Activated naive CD8-positive, alpha-beta T cell (primary cell): ENCODE measurements around the gene LBR.
"Not testable (repeated sequence)": the region's sequence is repeated elsewhere in the genome, so short reads cannot be mapped to it uniquely, and the experiment has no call there.

ENCODE experiments used
- H3K27ac Mint-ChIP-seq: one replicate; pipeline ENCODE4 v1.8.0; 2021; ENCODE audit warnings: mixed read lengths
- H3K27me3 Mint-ChIP-seq: one replicate; pipeline ENCODE4 v1.8.0; 2021; ENCODE audit warnings: mixed read lengths
- H3K36me3 Mint-ChIP-seq: one replicate; pipeline ENCODE4 v1.8.0; 2021; ENCODE audit warnings: mixed read lengths
- H3K4me1 Mint-ChIP-seq: one replicate; pipeline ENCODE4 v1.8.0; 2021; ENCODE audit warnings: low read depth, mixed read lengths
- H3K4me3 Mint-ChIP-seq: one replicate; pipeline ENCODE4 v1.8.0; 2021; ENCODE audit warnings: mild to moderate bottlenecking, mixed read lengths
- H3K9me3 Mint-ChIP-seq: one replicate; pipeline ENCODE4 v1.8.0; 2021; ENCODE audit warnings: low read depth, mixed read lengths

Gene LBR

GRCh38 chr1:225406976-225407725 is 20.7 kb downstream of the LBR start:
- no peak overlapping the region for H3K4me3 Mint-ChIP-seq
- H3K4me1 Mint-ChIP-seq = peaks cover 3% of the 10 kb centered on the region
- H3K27ac Mint-ChIP-seq = peak overlapping the region; percentile 54
- H3K9me3 Mint-ChIP-seq = no peaks in the 10 kb centered on the region
- peaks cover 11% of the 10 kb centered on the region for H3K36me3 Mint-ChIP-seq
- H3K27me3 Mint-ChIP-seq = no peaks in the 10 kb centered on the region

DNA sequence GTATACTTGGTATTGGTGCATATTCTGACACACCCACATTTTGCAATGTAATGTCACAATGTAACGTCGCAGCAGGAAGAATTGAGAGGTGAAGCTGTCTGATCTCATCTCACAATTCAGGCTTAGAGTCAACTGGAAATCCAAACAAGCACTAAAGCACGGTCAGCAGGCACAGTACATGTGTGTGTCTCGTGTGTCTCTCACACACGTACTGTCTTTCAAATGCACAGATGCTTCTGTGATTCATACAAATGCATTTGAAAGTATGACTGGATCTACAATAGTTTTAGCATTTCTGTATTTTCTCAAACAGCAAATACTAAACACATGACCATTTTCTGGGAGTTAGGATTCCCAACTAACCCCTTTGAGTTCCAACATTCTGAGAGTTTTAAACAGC is 26.9 kb downstream of the LBR start:
- no peaks in the 10 kb centered on the region for H3K9me3 Mint-ChIP-seq
- H3K4me1 Mint-ChIP-seq = peaks cover 12% of the 10 kb centered on the region
- H3K36me3 Mint-ChIP-seq = peaks cover 17% of the 10 kb centered on the region
- H3K4me3 Mint-ChIP-seq = no peak overlapping the region
- H3K27me3 Mint-ChIP-seq = no peaks in the 10 kb centered on the region
- peak overlapping the region; percentile 16 for H3K27ac Mint-ChIP-seq

- Mint-ChIP-seq H3K9me3 (no peaks in the 10 kb centered on the region), H3K36me3 (peaks cover 10% of the 10 kb centered on the region), H3K4me1 (peaks cover 16% of the 10 kb centered on the region), H3K27me3 (no peaks in the 10 kb centered on the region), H3K4me3 (no peak overlapping the region), H3K27ac (peak overlapping the region; percentile 25)
Measured at GRCh38 chr1:225396357-225396756, 31.5 kb downstream of the LBR start.

- no peaks in the 10 kb centered on the region for H3K36me3 Mint-ChIP-seq
- H3K27me3 Mint-ChIP-seq = no peaks in the 10 kb centered on the region
- peaks cover 9% of the 10 kb centered on the region for H3K4me1 Mint-ChIP-seq
- no peak overlapping the region for H3K4me3 Mint-ChIP-seq
- no peak overlapping the region for H3K27ac Mint-ChIP-seq
- H3K9me3 Mint-ChIP-seq = no peaks in the 10 kb centered on the region
Measured at GRCh38 chr1:225389843-225390242, 38.0 kb downstream of the LBR start.

DNA sequence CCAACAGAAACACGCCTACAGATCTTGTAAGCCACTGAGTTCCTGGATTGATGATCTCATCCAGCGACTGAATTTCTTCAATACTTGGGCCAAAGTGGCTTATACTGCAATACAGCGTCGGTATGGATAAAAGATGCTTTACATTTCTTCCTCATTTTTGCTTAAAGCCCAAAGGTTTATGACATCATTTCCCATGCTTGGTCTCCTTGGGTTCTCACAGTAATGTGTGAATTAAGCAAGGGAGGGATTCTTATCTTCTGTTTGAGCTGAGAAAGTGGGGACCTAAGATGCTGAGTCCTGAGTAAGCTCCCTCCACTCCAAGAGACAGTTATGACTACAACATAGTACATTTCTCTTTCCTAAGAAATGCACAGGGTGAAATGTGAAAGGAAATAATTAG is 39.5 kb downstream of the LBR start:
- no peaks in the 10 kb centered on the region for H3K27me3 Mint-ChIP-seq
- H3K27ac Mint-ChIP-seq = no peak overlapping the region
- H3K36me3 Mint-ChIP-seq = peaks cover 8% of the 10 kb centered on the region
- peaks cover 9% of the 10 kb centered on the region for H3K4me1 Mint-ChIP-seq
- H3K4me3 Mint-ChIP-seq = no peak overlapping the region
- no peaks in the 10 kb centered on the region for H3K9me3 Mint-ChIP-seq

DNA sequence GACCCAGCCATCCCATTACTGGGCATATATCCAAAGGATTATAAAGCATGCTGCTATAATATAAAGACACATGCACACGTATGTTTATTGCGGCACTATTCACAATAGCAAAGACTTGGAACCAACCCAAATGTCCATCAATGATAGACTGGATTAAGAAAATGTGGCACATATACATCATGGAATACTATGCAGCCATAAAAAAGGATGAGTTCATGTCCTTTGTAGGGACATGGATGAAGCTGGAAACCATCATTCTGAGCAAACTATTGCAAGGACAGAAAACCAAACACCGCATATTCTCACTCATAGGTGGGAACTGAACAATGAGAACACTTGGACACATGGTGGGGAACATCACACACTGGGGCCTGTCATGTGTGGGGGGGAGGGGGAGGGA is 41.0 kb downstream of the LBR start:
- not testable (repeated sequence) for H3K9me3 Mint-ChIP-seq, H3K4me3 Mint-ChIP-seq, H3K4me1 Mint-ChIP-seq, H3K27ac Mint-ChIP-seq, H3K27me3 Mint-ChIP-seq
- peaks cover 16% of the 10 kb centered on the region for H3K36me3 Mint-ChIP-seq

- no peaks in the 10 kb centered on the region for H3K4me1 Mint-ChIP-seq
- H3K9me3 Mint-ChIP-seq = no peaks in the 10 kb centered on the region
- no peak overlapping the region for H3K27ac Mint-ChIP-seq
- H3K36me3 Mint-ChIP-seq = peaks cover 16% of the 10 kb centered on the region
- no peaks in the 10 kb centered on the region for H3K27me3 Mint-ChIP-seq
- no peak overlapping the region for H3K4me3 Mint-ChIP-seq
Measured at GRCh38 chr1:225380691-225381090, 47.1 kb downstream of the LBR start.

DNA sequence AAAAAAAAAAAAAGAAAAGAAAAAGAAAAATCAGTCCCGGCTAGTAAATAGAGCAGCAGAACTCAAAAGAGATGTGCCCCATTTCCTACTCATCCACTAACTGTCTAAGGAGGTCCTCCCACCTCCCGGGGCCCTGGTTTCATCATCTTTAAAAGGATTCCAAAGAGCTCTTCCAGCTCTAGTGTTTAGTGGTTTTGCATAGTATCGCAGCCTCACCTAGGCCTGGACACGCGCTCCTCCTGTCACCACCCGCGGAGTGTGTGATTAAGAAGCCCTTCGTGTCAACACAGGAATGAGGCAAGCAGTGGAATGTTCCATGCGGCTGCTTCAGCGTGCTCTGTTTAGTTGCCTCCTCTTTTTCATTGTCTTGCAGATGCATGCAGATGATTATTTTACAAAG is 49.0 kb downstream of the LBR start:
- H3K27me3 Mint-ChIP-seq = no peaks in the 10 kb centered on the region
- no peaks in the 10 kb centered on the region for H3K4me1 Mint-ChIP-seq
- no peak overlapping the region for H3K4me3 Mint-ChIP-seq

GRCh38 chr1:225374996-225375395 is 52.8 kb downstream of the LBR start:
- H3K9me3 Mint-ChIP-seq = no peaks in the 10 kb centered on the region
- H3K4me3 Mint-ChIP-seq = no peak overlapping the region
- no peaks in the 10 kb centered on the region for H3K27me3 Mint-ChIP-seq
- H3K36me3 Mint-ChIP-seq = no peaks in the 10 kb centered on the region
- no peaks in the 10 kb centered on the region for H3K4me1 Mint-ChIP-seq
- H3K27ac Mint-ChIP-seq = no peak overlapping the region

More for the DNA sequence above, 49.0 kb downstream of the LBR start:
- H3K27ac Mint-ChIP-seq = no peak overlapping the region
- H3K9me3 Mint-ChIP-seq = no peaks in the 10 kb centered on the region
- peaks cover 11% of the 10 kb centered on the region for H3K36me3 Mint-ChIP-seq

- H3K9me3 Mint-ChIP-seq = no peaks in the 10 kb centered on the region
- H3K4me1 Mint-ChIP-seq = no peaks in the 10 kb centered on the region
- no peaks in the 10 kb centered on the region for H3K36me3 Mint-ChIP-seq
- H3K27me3 Mint-ChIP-seq = no peaks in the 10 kb centered on the region
- H3K4me3 Mint-ChIP-seq = no peak overlapping the region
- H3K27ac Mint-ChIP-seq = no peak overlapping the region
Measured at GRCh38 chr1:225373155-225373554, 54.7 kb downstream of the LBR start.

DNA sequence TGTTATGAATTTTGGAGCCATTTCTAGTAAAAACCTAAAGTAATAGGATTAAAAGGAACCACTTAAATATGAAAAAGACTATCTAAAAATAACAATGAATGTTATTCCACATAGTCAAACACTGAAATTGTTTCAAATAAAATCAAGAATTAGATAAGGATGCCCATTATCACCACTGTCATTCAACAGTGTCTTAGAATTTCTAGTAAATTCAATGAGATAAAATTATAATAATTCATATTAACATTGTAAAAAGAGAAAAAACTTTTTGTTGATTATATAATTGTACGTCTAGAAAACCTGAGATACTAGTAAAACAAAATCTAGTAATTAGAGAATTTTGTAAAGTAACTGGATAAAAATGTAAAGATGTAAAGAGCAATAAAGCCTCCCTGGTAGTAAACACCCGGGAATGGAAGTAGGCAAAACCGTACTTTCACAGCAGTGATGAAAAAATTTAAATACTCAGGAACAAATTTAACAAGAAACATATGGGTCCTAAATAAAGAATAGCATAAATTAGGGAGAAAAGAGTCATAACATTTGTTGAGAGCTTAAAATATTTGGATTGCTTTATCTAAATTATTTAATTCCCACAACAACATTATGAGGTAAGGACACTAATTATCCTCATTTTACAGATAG is 56.4 kb downstream of the LBR start:
- Mint-ChIP-seq H3K27ac (no peak overlapping the region), H3K27me3 (peaks cover 4% of the 10 kb centered on the region), H3K36me3 (no peaks in the 10 kb centered on the region), H3K4me3 (no peak overlapping the region), H3K4me1 (no peaks in the 10 kb centered on the region), H3K9me3 (no peaks in the 10 kb centered on the region)

GRCh38 chr1:225368036-225368552 is 59.7 kb downstream of the LBR start:
- H3K27me3 Mint-ChIP-seq = peaks cover 4% of the 10 kb centered on the region
- H3K4me1 Mint-ChIP-seq = no peaks in the 10 kb centered on the region
- no peaks in the 10 kb centered on the region for H3K9me3 Mint-ChIP-seq
- H3K27ac Mint-ChIP-seq = no peak overlapping the region
- H3K4me3 Mint-ChIP-seq = no peak overlapping the region
- H3K36me3 Mint-ChIP-seq = no peaks in the 10 kb centered on the region

GRCh38 chr1:225366552-225366951 is 61.3 kb downstream of the LBR start:
- Mint-ChIP-seq H3K9me3 (no peaks in the 10 kb centered on the region), H3K4me3 (no peak overlapping the region), H3K27ac (no peak overlapping the region), H3K4me1 (no peaks in the 10 kb centered on the region), H3K27me3 (peaks cover 4% of the 10 kb centered on the region), H3K36me3 (no peaks in the 10 kb centered on the region)

- H3K4me1 Mint-ChIP-seq = no peaks in the 10 kb centered on the region
- no peaks in the 10 kb centered on the region for H3K36me3 Mint-ChIP-seq
- peaks cover 4% of the 10 kb centered on the region for H3K27me3 Mint-ChIP-seq
- no peaks in the 10 kb centered on the region for H3K9me3 Mint-ChIP-seq
- H3K27ac Mint-ChIP-seq = no peak overlapping the region
- H3K4me3 Mint-ChIP-seq = no peak overlapping the region
Measured at GRCh38 chr1:225366018-225366417, 61.8 kb downstream of the LBR start.

GRCh38 chr1:225364439-225364838 is 63.4 kb downstream of the LBR start:
- Mint-ChIP-seq H3K27ac (no peak overlapping the region), H3K9me3 (no peaks in the 10 kb centered on the region), H3K4me1 (no peaks in the 10 kb centered on the region), H3K27me3 (peaks cover 4% of the 10 kb centered on the region), H3K36me3 (no peaks in the 10 kb centered on the region), H3K4me3 (no peak overlapping the region)

GRCh38 chr1:225362805-225363204 is 65.0 kb downstream of the LBR start:
- H3K36me3 Mint-ChIP-seq = no peaks in the 10 kb centered on the region
- no peak overlapping the region for H3K4me3 Mint-ChIP-seq
- no peaks in the 10 kb centered on the region for H3K9me3 Mint-ChIP-seq
- H3K27me3 Mint-ChIP-seq = peaks cover 3% of the 10 kb centered on the region
- no peak overlapping the region for H3K27ac Mint-ChIP-seq
- no peaks in the 10 kb centered on the region for H3K4me1 Mint-ChIP-seq
